ENCODE measurements around the gene METAP1D.

- no peak for TF ChIP-seq CTCF (IDR thresholded peaks at IDR 0.05)
- TF ChIP-seq POLR2A (IDR thresholded peaks at IDR 0.05) = no peak
- TF ChIP-seq POLR2AphosphoS5 (IDR thresholded peaks at IDR 0.05) = no peak
Measured at GRCh38 chr2:172072706-172073105, 73.0 kb downstream of the METAP1D start.

Measured in breast epithelium (tissue), 3 donors.